K562 (cell line): ENCODE data around the gene ITPR1. TPM values are rescaled to one million over a fixed set of nuclear protein-coding genes. Genes with fewer than 3 reads are reported as not detected.

ENCODE experiments used
- CXXC5 ChIP-seq: fragments of 250-450 bp; sonication (Bioruptor Pico); IDR thresholded peaks from 2 replicates; pipeline ENCODE4 v1.8.0; 2022; ENCODE audit warnings: inconsistent platforms, mild to moderate bottlenecking, moderate library complexity
- FOXP1 ChIP-seq: sonication (generic); formaldehyde crosslinking; IDR thresholded peaks from 2 replicates; pipeline ENCODE4 v1.8.0; 2022; ENCODE audit warnings: mild to moderate bottlenecking, missing genetic modification reagents
- NCOA6 ChIP-seq: fragments of 450-650 bp; IDR thresholded peaks from 2 replicates; pipeline ENCODE4 v1.6.1; 2017; ENCODE audit warnings: mild to moderate bottlenecking
- NEUROD1 ChIP-seq: fragments of 150-350 bp; IDR thresholded peaks from 2 replicates; pipeline ENCODE4 v1.6.1; 2014; ENCODE audit warnings: borderline replicate concordance, low read length, low read depth; ENCODE audit not compliant: partially characterized antibody
- RCOR1 ChIP-seq, 2 experiments: IDR thresholded peaks; 2 replicates each; pipeline ENCODE4 v1.6.1; 2012; ENCODE audit warnings: low read depth in 2 of 2, low read length in 2 of 2, borderline replicate concordance in 1 of 2, improper control_type of control experiment in 1 of 2
- REST ChIP-seq, 2 experiments: fragments of 450-650 bp; formaldehyde crosslinking in 1 of 2; IDR thresholded peaks; 2 replicates each; pipeline versions ENCODE4 v1.4.0 to v1.6.1; 2014 to 2020; ENCODE audit warnings: mild to moderate bottlenecking in 2 of 2, borderline replicate concordance in 1 of 2, low read depth in 1 of 2
- TBL1XR1 ChIP-seq, 2 experiments: IDR thresholded peaks; 2 replicates each; pipeline ENCODE4 v1.6.1; 2012; ENCODE audit warnings: improper control_type of control experiment in 2 of 2, low read length in 2 of 2, mild to moderate bottlenecking in 1 of 2
- TEAD1 ChIP-seq, 2 experiments: fragments of 450-650 bp in 1 of 2; sonication (generic) in 1 of 2; formaldehyde crosslinking; IDR thresholded peaks; 2 replicates each; pipeline versions ENCODE4 v1.4.0 to v1.8.0; 2020 to 2022; ENCODE audit warnings: mild to moderate bottlenecking in 2 of 2, missing genetic modification reagents in 1 of 2
- TFAP4 ChIP-seq: sonication (generic); formaldehyde crosslinking; IDR thresholded peaks from 2 replicates; pipeline ENCODE4 v1.8.0; 2022; ENCODE audit warnings: missing genetic modification reagents, mild to moderate bottlenecking, moderate library complexity, borderline replicate concordance
- ZMIZ1 ChIP-seq, 2 experiments: fragments of 150-350 bp in 1 of 2; IDR thresholded peaks; 2 replicates each; pipeline ENCODE4 v1.6.1; 2012 to 2016; ENCODE audit warnings: low read depth in 2 of 2, low read length in 2 of 2, mild to moderate bottlenecking in 1 of 2, moderate library complexity in 1 of 2
- ZNF551 ChIP-seq: fragments of 250-450 bp; sonication (Bioruptor Pico); IDR thresholded peaks from 2 replicates; pipeline ENCODE4 v1.5.0; 2021; ENCODE audit warnings: mild to moderate bottlenecking, moderate library complexity
- polyA plus RNA-seq, 8 experiments: library from polyadenylated mRNA; depleted of rRNA in 4 of 8; stranded (reverse) in 5 of 8; unstranded in 3 of 8; fragments of >200 nt; fragmentation: Nextera tagmentation in 2 of 8; fragmentation: Illumina TruSeq in 1 of 8; extraction: Ambion mirVana in 2 of 8; extraction: Trizol in 1 of 8; gene quantifications; 2 replicates each; pipeline versions ENCODE4 v1.2.1 to v1.2.3, GENCODE V29; 2011 to 2014; ENCODE audit warnings: inconsistent platforms in 1 of 8, missing spikeins in 1 of 8
- total RNA-seq, 7 experiments: library from RNA; depleted of rRNA in 6 of 7; stranded (reverse); fragments of >200 nt in 6 of 7; fragmentation: Illumina TruSeq in 2 of 7; extraction: Trizol in 2 of 7; gene quantifications; 2 replicates each; pipeline versions ENCODE4 v1.2.1 to v1.2.3, GENCODE V29; 2011 to 2021; ENCODE audit warnings: low replicate concordance in 1 of 7

The ITPR1 gene
- total and polyA plus RNA-seq, 9 of the 15 experiments (the other 6 are each of a cell fraction or from before 2014, with no cell fraction given): 22.4 to 40.0 (median 27.4) TPM

GRCh38 chr3:4759689-4760312 lies 266.7 kb downstream of the ITPR1 start (continued):
- TF ChIP-seq REST (IDR thresholded peaks at IDR 0.05; ENCODE audit: borderline replicate concordance) (peak; percentile 10; the same call in 1 of the 2 replicates), REST (CRISPR knock-in tag; IDR thresholded peaks at IDR 0.05; ENCODE audit: low read depth) (peak; percentile 67; the same call in 1 of the 2 replicates), ZMIZ1 (IDR thresholded peaks at IDR 0.05; ENCODE audit: low read depth in 2 of 2, low read length in 2 of 2) (0 out of 4 replicates have a peak, but pooled peaks of 1 of the 2 experiments have one; percentile 16), FOXP1 (no peak), ZNF551 (CRISPR knock-in tag) (no peak), RCOR1 (IDR thresholded peaks at IDR 0.05; ENCODE audit: borderline replicate concordance in 1 of 2, low read depth in 2 of 2, low read length in 2 of 2) (peak in 1 of 2 experiments; percentile 83; a peak in 2 of 4 replicates), TEAD1 (CRISPR knock-in tag; IDR thresholded peaks at IDR 0.05) (0 out of 4 replicates have a peak, but pooled peaks of 1 of the 2 experiments have one; percentile 4), TFAP4 (CRISPR knock-in tag) (peak; percentile 8; the same call in 1 of the 2 replicates), NEUROD1 (peak; percentile 37), TBL1XR1 (IDR thresholded peaks at IDR 0.05; ENCODE audit: low read length in 2 of 2) (peak; percentile 12 to 67; a peak in 1 of 4 replicates), CXXC5 (CRISPR knock-in tag) (0 out of 2 replicates have a peak, but pooled peaks have one; percentile 33), NCOA6 (no peak)
